HepG2 (cell line): ENCODE measurements around the gene VAMP8. TPM values are rescaled to one million over a fixed set of nuclear protein-coding genes. Genes with fewer than 3 reads are reported as not detected.

ENCODE experiments used
- AGO2 ChIP-seq: fragments of 200-400 bp; formaldehyde crosslinking; optimal IDR thresholded peaks from 2 replicates; pipeline ENCODE3; 2017; ENCODE audit warnings: mild to moderate bottlenecking, low read depth, low read length, moderate library complexity
- GTF3A ChIP-seq: sonication (generic); formaldehyde crosslinking; conservative IDR thresholded peaks from 2 replicates; pipeline ENCODE4 v1.4.0; 2020; ENCODE audit warnings: mild to moderate bottlenecking, missing genetic modification reagents
- JUN ChIP-seq: sonication (generic); formaldehyde crosslinking; IDR thresholded peaks from 2 replicates; pipeline ENCODE4 v1.4.0; 2020; ENCODE audit warnings: mild to moderate bottlenecking, missing genetic modification reagents
- KDM6A ChIP-seq: IDR thresholded peaks from 2 replicates; pipeline ENCODE4 v1.6.1; 2016; ENCODE audit warnings: low read depth
- KLF16 ChIP-seq, 2 experiments: sonication (generic) in 1 of 2; formaldehyde crosslinking in 1 of 2; IDR thresholded peaks; 2 replicates each; pipeline versions ENCODE4 v1.6.1 to v1.8.0; 2016 to 2023; ENCODE audit warnings: missing genetic modification reagents in 2 of 2, missing compliant biosample characterization in 1 of 2
- MXI1 ChIP-seq: IDR thresholded peaks from 3 replicates; pipeline ENCODE4 v1.6.1; 2012; ENCODE audit warnings: low read depth, low read length, inconsistent platforms, borderline replicate concordance
- NONO ChIP-seq, 2 experiments: fragments of 450-650 bp in 1 of 2; sonication (generic) in 1 of 2; formaldehyde crosslinking in 1 of 2; IDR thresholded peaks in 1 of 2; conservative IDR thresholded peaks in 1 of 2; 2 replicates each; pipeline versions ENCODE4 v1.6.1 to v1.8.0; 2017 to 2022; ENCODE audit warnings: mild to moderate bottlenecking in 1 of 2, missing genetic modification reagents in 1 of 2, moderate library complexity in 1 of 2
- POLR2A ChIP-seq, 2 experiments: IDR thresholded peaks; 2 replicates each; pipeline ENCODE4 v1.6.1; 2011; ENCODE audit warnings: low read depth in 2 of 2, low read length in 2 of 2, mild to moderate bottlenecking in 1 of 2, moderate library complexity in 1 of 2; ENCODE audit not compliant: insufficient read depth in 1 of 2
- RELA ChIP-seq: sonication (generic); formaldehyde crosslinking; IDR thresholded peaks from 2 replicates; pipeline ENCODE4 v1.4.0; 2020; ENCODE audit warnings: missing genetic modification reagents
- ZIK1 ChIP-seq: sonication (generic); formaldehyde crosslinking; IDR thresholded peaks from 2 replicates; pipeline ENCODE4 v1.5.0; 2020; ENCODE audit warnings: mild to moderate bottlenecking, low read depth, missing genetic modification reagents, borderline replicate concordance
- ZNF121 ChIP-seq: sonication (generic); formaldehyde crosslinking; IDR thresholded peaks from 2 replicates; pipeline ENCODE4 v1.5.0; 2020; ENCODE audit warnings: mild to moderate bottlenecking, missing genetic modification reagents
- ZNF724P ChIP-seq: sonication (generic); formaldehyde crosslinking; IDR thresholded peaks from 2 replicates; pipeline ENCODE4 v1.8.0; 2022; ENCODE audit warnings: missing genetic modification reagents, borderline replicate concordance
- ZNF788 ChIP-seq: sonication (generic); formaldehyde crosslinking; IDR thresholded peaks from 2 replicates; pipeline ENCODE4 v1.5.0; 2020; ENCODE audit warnings: mild to moderate bottlenecking, missing genetic modification reagents, borderline replicate concordance
- ZSCAN9 ChIP-seq: IDR thresholded peaks from 2 replicates; pipeline ENCODE4 v1.6.1; 2016; ENCODE audit warnings: borderline replicate concordance
- polyA plus RNA-seq, 8 experiments: library from polyadenylated mRNA; depleted of rRNA in 3 of 8; stranded (reverse) in 7 of 8; unstranded in 1 of 8; fragments of >200 nt; fragmentation: Illumina TruSeq in 4 of 8; extraction: Trizol in 4 of 8; gene quantifications; 2 replicates each; pipeline versions ENCODE4 v1.2.1 to v1.2.3, GENCODE V29; 2011 to 2016; ENCODE audit warnings: low read depth in 4 of 8, missing spikeins in 1 of 8, mixed read lengths in 1 of 8; ENCODE audit not compliant: insufficient read depth in 1 of 8
- total RNA-seq, 5 experiments: library from RNA; depleted of rRNA; stranded (reverse); fragments of >200 nt; fragmentation: Illumina TruSeq; extraction: Trizol; gene quantifications; 2 replicates each; pipeline ENCODE4 v1.2.3, GENCODE V29; 2016; ENCODE audit warnings: low read depth in 1 of 5
- TF ChIP-seq, protein P1 (sequence below): sonication (generic); formaldehyde crosslinking; IDR thresholded peaks from 2 replicates; pipeline ENCODE4 v1.4.0; 2020; ENCODE audit warnings: low read depth, missing genetic modification reagents
- TF ChIP-seq, protein P2 (sequence below): sonication (generic); formaldehyde crosslinking; IDR thresholded peaks from 2 replicates; pipeline ENCODE4 v1.5.0; 2020; ENCODE audit warnings: missing genetic modification reagents
- TF ChIP-seq, protein P3 (sequence below): sonication (generic); formaldehyde crosslinking; conservative IDR thresholded peaks from 2 replicates; pipeline ENCODE4 v1.4.0; 2020; ENCODE audit warnings: missing genetic modification reagents
- TF ChIP-seq, protein P4 (sequence below): sonication (generic); formaldehyde crosslinking; IDR thresholded peaks from 2 replicates; pipeline ENCODE4 v1.9.0; 2021; ENCODE audit warnings: missing genetic modification reagents, borderline replicate concordance

VAMP8 gene
- total and polyA plus RNA-seq, 2 of the 13 experiments (the other 11 are each of a cell fraction or from before 2014, with no cell fraction given), result 83.3 to 157 TPM

DNA sequence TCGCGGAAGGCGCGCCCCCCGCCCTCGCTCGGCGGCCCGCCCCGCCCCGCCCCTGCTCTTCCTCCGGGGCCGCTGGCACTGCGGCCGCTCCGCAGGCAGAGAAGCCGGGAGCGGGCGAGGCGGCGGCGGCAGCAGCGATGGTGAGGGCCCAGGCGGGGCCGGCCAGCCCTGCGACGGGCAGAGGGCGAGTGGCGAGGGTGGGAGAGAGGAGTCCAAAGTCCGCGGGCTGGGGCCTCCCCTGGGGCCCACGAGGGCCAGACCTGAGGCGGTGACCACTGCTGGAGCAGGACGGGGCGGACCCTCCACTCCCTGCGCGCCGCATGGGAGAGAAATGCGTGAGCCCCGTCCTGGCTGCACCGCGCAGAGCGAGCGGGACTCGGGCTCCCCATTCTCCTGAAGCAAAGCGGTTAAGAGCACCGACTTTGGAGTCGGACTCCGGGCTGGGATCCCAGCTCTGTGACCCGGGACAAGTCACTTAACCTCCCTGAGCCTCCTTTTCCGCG, 7.0 kb downstream of the VAMP8 start, which contains the start of gene VAMP5 (continued):
- TF ChIP-seq, protein P1, sequence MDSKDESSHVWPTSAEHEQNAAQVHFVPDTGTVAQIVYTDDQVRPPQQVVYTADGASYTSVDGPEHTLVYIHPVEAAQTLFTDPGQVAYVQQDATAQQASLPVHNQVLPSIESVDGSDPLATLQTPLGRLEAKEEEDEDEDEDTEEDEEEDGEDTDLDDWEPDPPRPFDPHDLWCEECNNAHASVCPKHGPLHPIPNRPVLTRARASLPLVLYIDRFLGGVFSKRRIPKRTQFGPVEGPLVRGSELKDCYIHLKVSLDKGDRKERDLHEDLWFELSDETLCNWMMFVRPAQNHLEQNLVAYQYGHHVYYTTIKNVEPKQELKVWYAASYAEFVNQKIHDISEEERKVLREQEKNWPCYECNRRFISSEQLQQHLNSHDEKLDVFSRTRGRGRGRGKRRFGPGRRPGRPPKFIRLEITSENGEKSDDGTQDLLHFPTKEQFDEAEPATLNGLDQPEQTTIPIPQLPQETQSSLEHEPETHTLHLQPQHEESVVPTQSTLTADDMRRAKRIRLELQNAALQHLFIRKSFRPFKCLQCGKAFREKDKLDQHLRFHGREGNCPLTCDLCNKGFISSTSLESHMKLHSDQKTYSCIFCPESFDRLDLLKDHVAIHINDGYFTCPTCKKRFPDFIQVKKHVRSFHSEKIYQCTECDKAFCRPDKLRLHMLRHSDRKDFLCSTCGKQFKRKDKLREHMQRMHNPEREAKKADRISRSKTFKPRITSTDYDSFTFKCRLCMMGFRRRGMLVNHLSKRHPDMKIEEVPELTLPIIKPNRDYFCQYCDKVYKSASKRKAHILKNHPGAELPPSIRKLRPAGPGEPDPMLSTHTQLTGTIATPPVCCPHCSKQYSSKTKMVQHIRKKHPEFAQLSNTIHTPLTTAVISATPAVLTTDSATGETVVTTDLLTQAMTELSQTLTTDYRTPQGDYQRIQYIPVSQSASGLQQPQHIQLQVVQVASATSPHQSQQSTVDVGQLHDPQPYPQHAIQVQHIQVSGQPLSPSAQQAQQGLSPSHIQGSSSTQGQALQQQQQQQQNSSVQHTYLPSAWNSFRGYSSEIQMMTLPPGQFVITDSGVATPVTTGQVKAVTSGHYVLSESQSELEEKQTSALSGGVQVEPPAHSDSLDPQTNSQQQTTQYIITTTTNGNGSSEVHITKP (CRISPR knock-in tag), result no peak
- TF ChIP-seq, protein P2, sequence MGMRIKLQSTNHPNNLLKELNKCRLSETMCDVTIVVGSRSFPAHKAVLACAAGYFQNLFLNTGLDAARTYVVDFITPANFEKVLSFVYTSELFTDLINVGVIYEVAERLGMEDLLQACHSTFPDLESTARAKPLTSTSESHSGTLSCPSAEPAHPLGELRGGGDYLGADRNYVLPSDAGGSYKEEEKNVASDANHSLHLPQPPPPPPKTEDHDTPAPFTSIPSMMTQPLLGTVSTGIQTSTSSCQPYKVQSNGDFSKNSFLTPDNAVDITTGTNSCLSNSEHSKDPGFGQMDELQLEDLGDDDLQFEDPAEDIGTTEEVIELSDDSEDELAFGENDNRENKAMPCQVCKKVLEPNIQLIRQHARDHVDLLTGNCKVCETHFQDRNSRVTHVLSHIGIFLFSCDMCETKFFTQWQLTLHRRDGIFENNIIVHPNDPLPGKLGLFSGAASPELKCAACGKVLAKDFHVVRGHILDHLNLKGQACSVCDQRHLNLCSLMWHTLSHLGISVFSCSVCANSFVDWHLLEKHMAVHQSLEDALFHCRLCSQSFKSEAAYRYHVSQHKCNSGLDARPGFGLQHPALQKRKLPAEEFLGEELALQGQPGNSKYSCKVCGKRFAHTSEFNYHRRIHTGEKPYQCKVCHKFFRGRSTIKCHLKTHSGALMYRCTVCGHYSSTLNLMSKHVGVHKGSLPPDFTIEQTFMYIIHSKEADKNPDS, result peak; percentile 75; the same call in 1 of the 2 replicates
- TF ChIP-seq KDM6A (peak; percentile 90), POLR2A (IDR thresholded peaks at IDR 0.05; ENCODE audit: insufficient read depth in 1 of 2, low read depth in 2 of 2, low read length in 2 of 2) (peak in 1 of 2 experiments; percentile 79; a peak in 3 of 4 replicates), ZNF121 (peak; percentile 53; the same call in 1 of the 2 replicates), JUN (no peak), RELA (no peak), ZNF724P (CRISPR knock-in tag) (0 out of 2 replicates have a peak, but pooled peaks have one; percentile 64), MXI1 (peak; percentile 78; the same call in 2 of the 3 replicates), ZSCAN9 (CRISPR knock-in tag) (peak; percentile 68; the same call in 1 of the 2 replicates), GTF3A (CRISPR knock-in tag) (no peak), KLF16 (CRISPR knock-in tag; IDR thresholded peaks at IDR 0.05) (peak in 1 of 2 experiments; percentile 63; a peak in 2 of 4 replicates), NONO (IDR thresholded peaks at IDR 0.05) (no peak), NONO (CRISPR knock-in tag; conservative IDR thresholded peaks at IDR 0.05) (peak; percentile 89), ZIK1 (CRISPR knock-in tag) (no peak; the same call in 1 of the 2 replicates), ZNF788 (CRISPR knock-in tag) (peak; percentile 95; the same call in 1 of the 2 replicates), AGO2 (peak; percentile 91)
- TF ChIP-seq, protein P3, sequence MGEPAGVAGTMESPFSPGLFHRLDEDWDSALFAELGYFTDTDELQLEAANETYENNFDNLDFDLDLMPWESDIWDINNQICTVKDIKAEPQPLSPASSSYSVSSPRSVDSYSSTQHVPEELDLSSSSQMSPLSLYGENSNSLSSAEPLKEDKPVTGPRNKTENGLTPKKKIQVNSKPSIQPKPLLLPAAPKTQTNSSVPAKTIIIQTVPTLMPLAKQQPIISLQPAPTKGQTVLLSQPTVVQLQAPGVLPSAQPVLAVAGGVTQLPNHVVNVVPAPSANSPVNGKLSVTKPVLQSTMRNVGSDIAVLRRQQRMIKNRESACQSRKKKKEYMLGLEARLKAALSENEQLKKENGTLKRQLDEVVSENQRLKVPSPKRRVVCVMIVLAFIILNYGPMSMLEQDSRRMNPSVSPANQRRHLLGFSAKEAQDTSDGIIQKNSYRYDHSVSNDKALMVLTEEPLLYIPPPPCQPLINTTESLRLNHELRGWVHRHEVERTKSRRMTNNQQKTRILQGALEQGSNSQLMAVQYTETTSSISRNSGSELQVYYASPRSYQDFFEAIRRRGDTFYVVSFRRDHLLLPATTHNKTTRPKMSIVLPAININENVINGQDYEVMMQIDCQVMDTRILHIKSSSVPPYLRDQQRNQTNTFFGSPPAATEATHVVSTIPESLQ, result 0 out of 2 replicates have a peak, but pooled peaks have one; percentile 34
- TF ChIP-seq, protein P4, sequence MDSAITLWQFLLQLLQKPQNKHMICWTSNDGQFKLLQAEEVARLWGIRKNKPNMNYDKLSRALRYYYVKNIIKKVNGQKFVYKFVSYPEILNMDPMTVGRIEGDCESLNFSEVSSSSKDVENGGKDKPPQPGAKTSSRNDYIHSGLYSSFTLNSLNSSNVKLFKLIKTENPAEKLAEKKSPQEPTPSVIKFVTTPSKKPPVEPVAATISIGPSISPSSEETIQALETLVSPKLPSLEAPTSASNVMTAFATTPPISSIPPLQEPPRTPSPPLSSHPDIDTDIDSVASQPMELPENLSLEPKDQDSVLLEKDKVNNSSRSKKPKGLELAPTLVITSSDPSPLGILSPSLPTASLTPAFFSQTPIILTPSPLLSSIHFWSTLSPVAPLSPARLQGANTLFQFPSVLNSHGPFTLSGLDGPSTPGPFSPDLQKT (CRISPR knock-in tag), result no peak
